Mammary epithelial cell (primary cell): ENCODE data around the gene PTTG1IP2.

Source experiments
- EZH2 ChIP-seq: IDR thresholded peaks from 2 replicates; pipeline ENCODE4 v1.6.1; 2012; ENCODE audit warnings: low read length, inconsistent platforms, borderline replicate concordance
- TF ChIP-seq, protein P1 (sequence below), 2 donors: IDR thresholded peaks in 1 of 2; conservative IDR thresholded peaks in 1 of 2; 2 replicates each; pipeline ENCODE4 v1.5.1; 2011 to 2012; ENCODE audit warnings: inconsistent platforms in 2 of 2, low read length in 2 of 2, mild to moderate bottlenecking in 2 of 2, control low read depth in 1 of 2, low read depth in 1 of 2; ENCODE audit not compliant: insufficient read depth in 1 of 2; ENCODE audit errors: extremely low read depth in 1 of 2

DNA sequence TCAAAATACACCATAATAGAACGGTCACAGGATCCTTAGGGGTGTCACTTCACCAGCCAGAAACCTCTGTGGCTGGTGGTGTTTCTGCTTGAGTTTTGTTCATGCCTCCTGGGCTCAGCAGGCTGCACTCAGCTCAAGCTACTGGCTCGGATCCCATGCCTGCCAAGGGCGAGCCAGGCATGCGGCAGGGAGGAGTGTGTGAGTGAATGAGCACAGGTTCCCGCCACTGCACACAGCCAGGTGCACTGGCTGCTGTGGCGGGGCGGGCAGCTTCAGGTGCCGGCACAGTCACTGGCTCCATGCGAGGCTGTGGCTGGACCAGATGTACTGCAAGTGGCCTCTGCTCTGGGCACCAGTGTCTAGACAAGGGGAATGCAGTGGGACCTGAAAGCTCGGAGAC, 36.7 kb upstream of the PTTG1IP2 start:
- TF ChIP-seq, protein P1, sequence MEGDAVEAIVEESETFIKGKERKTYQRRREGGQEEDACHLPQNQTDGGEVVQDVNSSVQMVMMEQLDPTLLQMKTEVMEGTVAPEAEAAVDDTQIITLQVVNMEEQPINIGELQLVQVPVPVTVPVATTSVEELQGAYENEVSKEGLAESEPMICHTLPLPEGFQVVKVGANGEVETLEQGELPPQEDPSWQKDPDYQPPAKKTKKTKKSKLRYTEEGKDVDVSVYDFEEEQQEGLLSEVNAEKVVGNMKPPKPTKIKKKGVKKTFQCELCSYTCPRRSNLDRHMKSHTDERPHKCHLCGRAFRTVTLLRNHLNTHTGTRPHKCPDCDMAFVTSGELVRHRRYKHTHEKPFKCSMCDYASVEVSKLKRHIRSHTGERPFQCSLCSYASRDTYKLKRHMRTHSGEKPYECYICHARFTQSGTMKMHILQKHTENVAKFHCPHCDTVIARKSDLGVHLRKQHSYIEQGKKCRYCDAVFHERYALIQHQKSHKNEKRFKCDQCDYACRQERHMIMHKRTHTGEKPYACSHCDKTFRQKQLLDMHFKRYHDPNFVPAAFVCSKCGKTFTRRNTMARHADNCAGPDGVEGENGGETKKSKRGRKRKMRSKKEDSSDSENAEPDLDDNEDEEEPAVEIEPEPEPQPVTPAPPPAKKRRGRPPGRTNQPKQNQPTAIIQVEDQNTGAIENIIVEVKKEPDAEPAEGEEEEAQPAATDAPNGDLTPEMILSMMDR (conservative IDR thresholded peaks at IDR 0.05 in 1 of 2, IDR thresholded peaks at IDR 0.05 in 1 of 2; ENCODE audit: extremely low read depth in 1 of 2, insufficient read depth in 1 of 2, low read depth in 1 of 2, low read length in 2 of 2): no peak
- TF ChIP-seq EZH2: no peak
